ENCODE results near the gene ZNF813.
"Not testable (repeated sequence)": the region's sequence is repeated elsewhere in the genome, so short reads cannot be mapped to it uniquely, and the experiment has no call there.

ZNF813 gene

DNA sequence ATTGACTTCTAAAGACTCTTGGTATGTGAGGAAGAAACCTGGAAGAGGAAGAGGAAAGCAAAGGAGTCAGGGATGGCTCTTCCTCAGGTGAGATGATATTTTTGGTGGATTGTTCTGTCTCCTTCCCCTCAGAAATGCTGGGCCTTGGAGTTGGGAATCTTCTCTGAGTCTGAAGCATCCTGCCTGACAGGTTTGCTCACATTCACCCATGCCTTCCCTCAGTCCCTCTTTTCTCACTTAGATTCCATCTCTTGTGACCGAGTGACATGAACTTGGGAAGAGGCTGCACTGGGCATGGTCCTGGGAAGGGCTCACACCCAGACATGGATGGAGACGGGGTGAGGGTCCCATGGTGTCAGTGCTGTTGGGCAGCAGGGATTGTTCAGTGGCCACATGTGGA, 16.2 kb downstream of the ZNF813 start:
- not testable (repeated sequence) for DNase-seq (ENCODE audit: low read depth, low spot score)

DNA sequence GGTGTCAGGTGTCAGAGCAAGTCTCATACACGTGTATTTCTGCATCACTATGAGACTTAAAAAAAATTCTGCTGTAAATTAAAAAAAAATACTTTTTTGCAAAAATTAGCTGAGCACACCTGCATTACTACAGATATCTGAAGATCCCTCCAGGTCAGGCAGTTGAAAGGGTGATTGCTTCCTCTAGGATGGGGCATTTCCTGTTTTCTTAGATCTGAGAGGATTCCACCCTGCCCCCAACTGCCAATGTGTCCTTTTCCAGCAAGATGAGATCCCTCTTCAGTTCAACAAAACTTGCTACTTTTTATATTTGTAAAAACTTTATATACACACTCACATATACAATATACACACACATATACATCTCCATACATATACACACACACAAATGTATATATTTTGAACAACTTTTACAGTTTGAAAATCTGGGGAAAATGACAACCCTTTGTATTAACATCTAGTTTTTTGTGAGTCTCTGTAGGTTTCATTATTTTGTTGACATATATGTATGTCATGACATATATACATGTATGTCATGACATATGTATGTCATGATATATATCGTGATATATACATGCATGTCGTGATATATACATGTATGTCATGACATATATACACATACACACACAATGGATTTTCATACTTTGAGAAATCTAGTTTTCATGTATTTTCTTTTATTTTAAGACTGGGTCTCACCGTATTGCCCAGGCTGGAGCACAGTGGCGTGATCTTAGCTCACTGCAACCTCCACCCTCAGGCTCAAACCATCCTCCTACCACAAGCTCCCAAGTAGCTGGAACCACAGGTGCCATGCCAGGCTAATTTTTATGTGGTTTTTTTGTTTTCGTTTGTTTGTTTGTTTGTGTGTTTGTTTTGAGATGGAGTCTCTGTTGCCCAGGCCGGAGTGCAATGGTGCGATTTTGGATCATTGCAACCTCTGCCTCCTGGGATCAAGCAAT, 17.8 kb downstream of the ZNF813 start:
- DNase-seq (ENCODE audit: low read depth, low spot score), result no peak

- no peak for DNase-seq (ENCODE audit: low read depth, low spot score)
These were observed 24.6 kb downstream of the ZNF813 start for GRCh38 chr19:53492153-53492552.

DNA sequence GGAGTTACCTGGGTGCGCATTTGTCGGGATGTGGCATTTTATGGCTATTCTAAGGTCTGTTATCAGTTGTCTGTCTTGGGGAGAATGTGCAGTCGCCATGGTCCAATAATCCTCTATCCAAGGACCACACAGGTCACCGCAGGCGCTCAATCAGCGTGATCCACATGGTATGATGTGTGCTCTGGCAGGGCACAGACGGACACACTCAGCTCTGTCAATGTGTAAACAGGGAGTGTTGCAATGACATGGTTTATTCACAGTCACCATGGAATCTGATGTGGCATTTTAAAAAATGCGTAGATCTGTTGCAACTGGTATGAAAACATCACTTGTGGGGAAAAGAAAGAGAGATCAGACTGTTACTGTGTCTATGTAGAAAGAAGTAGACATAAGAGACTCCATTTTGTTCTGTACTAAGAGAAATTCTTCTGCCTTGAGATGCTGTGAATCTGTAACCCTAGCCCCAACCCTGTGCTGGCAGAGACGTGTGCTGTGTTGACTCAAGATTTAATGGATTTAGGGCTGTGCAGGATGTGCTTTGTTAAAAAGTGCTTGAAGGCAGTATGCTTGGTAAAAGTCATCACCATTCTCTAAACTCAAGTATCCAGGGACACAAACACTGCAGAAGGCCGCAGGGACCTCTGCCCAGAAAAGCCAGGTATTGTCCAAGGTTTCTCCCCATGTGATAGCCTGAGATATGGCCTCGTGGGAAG, 29.9 kb downstream of the ZNF813 start:
- DNase-seq (ENCODE audit: low read depth, low spot score), result not testable (repeated sequence)

- DNase-seq (ENCODE audit: low read depth, low spot score), result not testable (repeated sequence)
These were observed 30.5 kb downstream of the ZNF813 start for GRCh38 chr19:53498024-53498395.

GRCh38 chr19:53503151-53503550, 35.6 kb downstream of the ZNF813 start:
- DNase-seq (ENCODE audit: low read depth, low spot score), result not testable (repeated sequence)

- not testable (repeated sequence) for DNase-seq (ENCODE audit: low read depth, low spot score)
These were observed 36.3 kb downstream of the ZNF813 start for GRCh38 chr19:53503671-53504364.

DNA sequence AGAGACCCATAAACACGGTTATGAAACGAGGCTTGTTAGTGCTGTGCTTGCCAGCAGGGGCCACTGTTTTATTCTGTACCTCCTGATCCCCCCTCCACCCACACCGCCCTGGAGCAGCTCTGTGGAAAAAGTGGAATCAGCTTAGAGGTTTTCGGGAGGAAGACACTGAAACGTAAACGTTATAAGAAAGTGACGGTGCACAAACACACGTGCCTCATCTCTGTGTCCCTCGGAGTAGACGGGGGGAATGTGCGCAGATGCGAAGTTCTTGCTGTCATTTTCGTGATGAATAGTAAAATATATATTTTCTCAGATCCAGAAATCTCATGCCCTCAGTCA, 36.8 kb downstream of the ZNF813 start:
- DNase-seq (ENCODE audit: low read depth, low spot score), result not testable (repeated sequence)

DNA sequence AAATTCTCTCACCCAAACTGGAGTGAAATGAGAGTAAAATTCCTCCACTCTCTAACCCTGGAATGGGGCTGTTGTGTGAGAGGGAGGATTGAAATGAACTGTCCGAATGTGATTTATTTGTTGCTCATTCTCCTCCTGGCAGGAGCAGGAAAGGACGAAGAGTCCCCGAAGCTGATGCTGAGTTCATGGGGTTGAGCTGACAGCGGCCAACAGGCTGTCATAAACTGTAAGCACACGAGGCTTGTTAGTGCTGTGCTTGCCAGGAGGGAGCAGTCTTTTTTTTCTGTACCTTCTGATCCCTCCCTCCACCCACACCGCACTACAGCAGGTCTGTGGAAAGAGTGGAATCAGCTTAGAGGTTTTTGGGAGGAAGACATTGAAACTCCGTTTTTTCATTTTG, 37.4 kb downstream of the ZNF813 start:
- DNase-seq (ENCODE audit: low read depth, low spot score), result no peak

- no peak for DNase-seq (ENCODE audit: low read depth, low spot score)
These were observed 39.2 kb downstream of the ZNF813 start for GRCh38 chr19:53506728-53507127.

DNA sequence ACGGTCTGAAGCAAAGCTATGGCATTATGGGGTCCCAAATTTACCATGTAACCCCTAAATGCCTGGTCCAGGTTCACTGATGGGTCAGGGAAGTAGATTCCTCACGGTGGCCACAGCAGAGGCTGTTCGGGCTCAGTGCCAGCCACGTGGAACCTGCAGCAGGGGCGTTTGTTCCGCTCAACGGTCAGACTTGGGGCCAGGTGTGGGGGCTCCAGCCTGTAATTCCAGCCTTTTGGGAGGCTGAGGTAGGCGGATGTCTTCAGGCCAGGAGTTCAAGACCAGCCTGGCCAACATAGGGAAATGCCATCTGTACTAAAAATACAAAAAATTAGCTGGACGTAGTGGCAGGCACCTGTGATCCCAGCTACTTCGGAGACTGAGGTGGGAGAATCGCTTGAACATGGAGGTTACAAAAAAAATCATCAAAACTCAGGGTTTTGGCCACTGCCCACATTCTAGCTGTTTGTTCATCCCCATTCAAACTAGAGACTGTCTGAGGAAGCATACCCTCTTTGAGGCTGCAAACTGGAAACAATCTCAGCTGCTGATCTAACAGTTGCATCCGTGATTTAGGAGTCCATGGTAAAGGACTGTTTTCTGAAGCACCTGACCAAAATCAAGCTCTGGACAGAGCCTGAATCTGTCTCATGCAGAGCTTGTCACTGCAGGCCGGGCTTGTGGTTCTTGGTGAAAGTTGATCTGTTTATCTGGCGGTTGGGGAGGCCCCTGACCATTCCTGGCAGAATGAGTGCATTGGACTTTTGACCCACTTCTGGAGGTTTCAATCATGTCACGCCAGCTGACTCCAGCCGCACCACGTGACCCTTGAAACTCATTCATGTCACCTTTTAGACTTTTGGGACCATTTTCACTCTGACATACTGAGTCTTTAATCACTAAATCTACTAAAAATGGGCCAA, 40.2 kb downstream of the ZNF813 start:
- no peak for DNase-seq (ENCODE audit: low read depth, low spot score)

DNA sequence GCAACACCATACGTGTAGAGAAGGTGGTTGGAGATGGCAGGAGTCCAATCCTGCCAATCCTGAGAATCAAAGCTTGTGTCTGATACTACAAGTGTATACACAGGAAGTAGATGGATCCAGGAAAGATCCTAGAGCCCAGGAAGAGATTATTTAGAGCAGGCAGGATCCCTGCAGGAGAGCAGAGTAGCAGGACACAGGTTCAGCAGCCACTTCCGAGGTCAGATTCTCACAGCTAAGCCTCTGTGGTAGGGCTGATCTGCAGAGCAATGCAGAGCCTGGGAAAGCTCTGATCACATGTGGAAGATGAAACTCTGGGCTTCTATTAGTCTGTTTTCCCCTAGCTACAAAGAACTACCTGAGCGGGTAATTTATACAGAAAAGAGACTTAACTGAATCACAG, 41.9 kb downstream of the ZNF813 start:
- DNase-seq (ENCODE audit: low read depth, low spot score), result no peak

- DNase-seq (ENCODE audit: low read depth, low spot score), result no peak
These were observed 42.3 kb downstream of the ZNF813 start for GRCh38 chr19:53509845-53510244.

- no peak for DNase-seq (ENCODE audit: low read depth, low spot score)
These were observed 43.8 kb downstream of the ZNF813 start for GRCh38 chr19:53511357-53511756.

- peak; percentile 39 for DNase-seq (ENCODE audit: low read depth, low spot score)
These were observed 44.4 kb downstream of the ZNF813 start for GRCh38 chr19:53511933-53512374.

GRCh38 chr19:53515047-53515446, 47.5 kb downstream of the ZNF813 start:
- DNase-seq (ENCODE audit: low read depth, low spot score), result not testable (repeated sequence)

- DNase-seq (ENCODE audit: low read depth, low spot score), result no peak
These were observed 49.7 kb downstream of the ZNF813 start for GRCh38 chr19:53517114-53517741.

GRCh38 chr19:53518121-53518520, 50.6 kb downstream of the ZNF813 start:
- DNase-seq (ENCODE audit: low read depth, low spot score), result no peak

GRCh38 chr19:53518716-53519115, 51.2 kb downstream of the ZNF813 start:
- DNase-seq (ENCODE audit: low read depth, low spot score), result no peak

- DNase-seq (ENCODE audit: low read depth, low spot score), result no peak
These were observed 51.9 kb downstream of the ZNF813 start for GRCh38 chr19:53519446-53519845.

DNA sequence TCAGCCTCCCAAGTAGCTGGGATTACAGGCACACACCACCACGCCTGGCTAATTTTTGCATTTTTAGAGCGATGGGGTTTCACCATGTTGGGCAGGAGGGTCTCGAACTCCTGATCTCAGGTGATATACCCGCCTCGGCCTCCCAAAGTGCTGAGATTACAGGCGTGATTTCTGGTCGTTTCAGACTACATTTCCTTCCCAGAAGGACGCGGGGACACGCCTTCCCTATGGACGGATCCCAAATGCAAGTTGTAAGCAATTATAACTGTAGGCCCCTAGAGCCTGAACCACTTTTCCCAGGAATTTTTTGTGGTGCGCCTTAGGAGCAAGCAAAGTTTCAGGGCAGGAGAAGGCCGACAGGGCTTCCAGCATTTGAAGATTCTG, 52.6 kb downstream of the ZNF813 start:
- DNase-seq (ENCODE audit: low read depth, low spot score), result no peak
